ENCODE results near the gene TP73. TPM values are rescaled to one million over a fixed set of nuclear protein-coding genes. Genes with fewer than 3 reads are reported as not detected.

The TP73 gene
- total and polyA plus RNA-seq, 8 donors = 0.11 to 0.51 (median 0.28) TPM

DNA sequence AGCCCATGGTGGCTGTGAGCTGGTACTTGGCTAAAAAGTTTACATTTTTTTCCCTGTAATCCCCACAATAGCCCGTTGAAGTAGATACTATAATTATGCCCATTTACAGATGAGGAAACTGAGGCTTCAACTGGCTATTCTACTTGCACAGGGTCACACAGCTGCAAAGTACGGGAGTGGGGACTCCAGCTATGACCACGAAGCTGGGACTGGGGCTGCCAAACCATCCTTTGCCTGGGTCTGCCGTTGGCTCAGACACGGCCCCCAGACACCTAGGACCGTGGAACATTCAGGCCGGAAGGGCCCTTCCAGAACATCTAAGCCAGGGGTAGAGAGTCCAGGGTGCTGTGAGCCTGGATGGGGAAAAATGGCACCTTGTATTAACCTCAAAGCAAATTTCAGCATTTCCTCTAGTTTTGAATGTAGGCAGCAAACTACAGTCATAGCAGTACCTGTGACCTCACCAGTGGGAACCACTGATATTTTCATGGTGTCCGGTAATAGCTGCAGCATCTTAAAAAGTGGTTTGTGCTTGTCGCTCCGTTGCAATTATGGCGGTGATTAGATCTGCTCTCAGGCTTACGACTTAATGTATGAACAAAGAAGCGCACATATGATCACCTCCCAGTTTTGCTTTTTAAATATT, 4.3 kb downstream of the TP73 start:
- no peak overlapping the region for H3K27ac ChIP-seq
- TF ChIP-seq, protein P1, sequence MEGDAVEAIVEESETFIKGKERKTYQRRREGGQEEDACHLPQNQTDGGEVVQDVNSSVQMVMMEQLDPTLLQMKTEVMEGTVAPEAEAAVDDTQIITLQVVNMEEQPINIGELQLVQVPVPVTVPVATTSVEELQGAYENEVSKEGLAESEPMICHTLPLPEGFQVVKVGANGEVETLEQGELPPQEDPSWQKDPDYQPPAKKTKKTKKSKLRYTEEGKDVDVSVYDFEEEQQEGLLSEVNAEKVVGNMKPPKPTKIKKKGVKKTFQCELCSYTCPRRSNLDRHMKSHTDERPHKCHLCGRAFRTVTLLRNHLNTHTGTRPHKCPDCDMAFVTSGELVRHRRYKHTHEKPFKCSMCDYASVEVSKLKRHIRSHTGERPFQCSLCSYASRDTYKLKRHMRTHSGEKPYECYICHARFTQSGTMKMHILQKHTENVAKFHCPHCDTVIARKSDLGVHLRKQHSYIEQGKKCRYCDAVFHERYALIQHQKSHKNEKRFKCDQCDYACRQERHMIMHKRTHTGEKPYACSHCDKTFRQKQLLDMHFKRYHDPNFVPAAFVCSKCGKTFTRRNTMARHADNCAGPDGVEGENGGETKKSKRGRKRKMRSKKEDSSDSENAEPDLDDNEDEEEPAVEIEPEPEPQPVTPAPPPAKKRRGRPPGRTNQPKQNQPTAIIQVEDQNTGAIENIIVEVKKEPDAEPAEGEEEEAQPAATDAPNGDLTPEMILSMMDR (IDR thresholded peaks at IDR 0.05) = no peak
- 85% methylated on average over 13 of the region's 13 CpGs for WGBS, 2 donors
- H3K4me1 ChIP-seq = peaks cover 0 to 3% (median 3%) of the 10 kb centered on the region in 3 donors
- ATAC-seq (no peak), DNase-seq (no peak), FAIRE-seq (no peak)
- no peaks in the 10 kb centered on the region for H3K36me3 ChIP-seq
- no peaks in the 10 kb centered on the region for H3K9me3 ChIP-seq
- intact Hi-C loops (cut with DNase I) = no loop called here
- no peak overlapping the region for H3K4me3 ChIP-seq
- H3K27me3 ChIP-seq = peaks cover 0 to 9% (median 3%) of the 10 kb centered on the region in 4 donors

DNA sequence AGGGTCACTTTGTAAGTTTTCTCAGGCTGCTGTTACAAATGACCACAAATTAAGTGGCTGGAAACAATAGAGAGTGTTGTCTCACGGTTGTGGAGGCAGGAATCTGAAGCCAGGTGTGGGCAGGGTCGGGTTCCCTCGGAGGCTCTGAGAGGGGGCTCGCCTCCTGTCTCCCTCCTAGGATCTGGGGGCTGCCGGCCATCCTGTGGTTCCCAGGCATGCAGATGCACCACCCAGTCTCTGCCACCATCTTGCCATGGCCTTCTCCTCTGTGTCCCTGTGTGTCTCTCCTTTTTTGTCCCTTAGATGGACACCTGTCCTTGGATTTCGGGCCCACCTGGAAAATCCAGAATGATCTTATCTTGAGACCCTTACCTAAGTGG, 4.8 kb downstream of the TP73 start:
- 59 to 69% methylated on average over 6 of the region's 6 CpGs for WGBS, 2 donors
- Histone ChIP-seq H3K36me3 (no peaks in the 10 kb centered on the region), H3K4me1 (no peaks in the 10 kb centered on the region), H3K27me3 (peaks cover 0 to 4% (median 2%) of the 10 kb centered on the region in 4 donors), H3K9me3 (no peaks in the 10 kb centered on the region), H3K27ac (no peak overlapping the region), H3K4me3 (no peak overlapping the region)
- intact Hi-C loops (cut with DNase I) = no loop called here
- TF ChIP-seq, protein P1 (IDR thresholded peaks at IDR 0.05) = no peak
- DNase-seq = no peak
- FAIRE-seq = no peak
- ATAC-seq = no peak

DNA sequence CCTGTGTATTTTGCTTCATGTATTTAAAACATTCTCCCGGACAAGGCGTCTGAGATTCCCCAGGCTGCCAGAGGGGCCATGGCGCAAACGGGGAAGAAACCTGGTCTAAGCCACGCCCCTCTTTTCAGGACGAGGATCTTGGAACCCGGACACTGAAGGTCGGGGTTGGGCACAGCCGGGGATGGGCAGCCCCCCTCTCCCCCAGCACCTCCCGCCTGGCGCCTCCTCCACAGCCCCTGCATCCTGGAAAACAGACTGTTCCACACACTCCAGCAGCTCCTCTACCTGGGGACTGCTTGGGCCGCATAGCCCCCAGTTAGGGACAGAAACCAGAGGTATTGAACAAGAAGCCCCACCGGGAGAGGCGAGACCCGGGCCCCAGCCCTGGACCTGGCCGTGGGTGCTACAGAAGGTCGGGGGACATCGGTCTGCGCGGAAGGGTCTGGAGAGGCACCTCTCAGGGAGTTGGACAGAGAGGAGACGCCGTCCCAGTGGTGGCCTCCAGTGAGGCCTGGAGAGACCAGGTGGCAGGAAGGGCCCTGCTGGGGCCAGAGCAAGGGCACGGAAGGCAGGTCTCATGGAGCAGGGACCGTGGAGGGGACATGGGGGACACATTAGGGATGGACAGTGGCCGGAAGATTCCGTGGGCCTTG, 5.4 kb downstream of the TP73 start:
- no peaks in the 10 kb centered on the region for H3K9me3 ChIP-seq
- 79 to 88% methylated on average over 26 of the region's 26 CpGs for WGBS, 2 donors
- H3K4me1 ChIP-seq = no peaks in the 10 kb centered on the region
- intact Hi-C loops (cut with DNase I) = no loop called here
- no peak overlapping the region for H3K4me3 ChIP-seq
- no peaks in the 10 kb centered on the region for H3K36me3 ChIP-seq
- no peak for FAIRE-seq
- H3K27ac ChIP-seq = no peak overlapping the region
- peak in 2 of 6 donors; percentile 55 to 65 for DNase-seq
- peaks cover 0 to 4% (median 2%) of the 10 kb centered on the region in 4 donors for H3K27me3 ChIP-seq
- ATAC-seq = no peak
- TF ChIP-seq, protein P1 (IDR thresholded peaks at IDR 0.05) = no peak

DNA sequence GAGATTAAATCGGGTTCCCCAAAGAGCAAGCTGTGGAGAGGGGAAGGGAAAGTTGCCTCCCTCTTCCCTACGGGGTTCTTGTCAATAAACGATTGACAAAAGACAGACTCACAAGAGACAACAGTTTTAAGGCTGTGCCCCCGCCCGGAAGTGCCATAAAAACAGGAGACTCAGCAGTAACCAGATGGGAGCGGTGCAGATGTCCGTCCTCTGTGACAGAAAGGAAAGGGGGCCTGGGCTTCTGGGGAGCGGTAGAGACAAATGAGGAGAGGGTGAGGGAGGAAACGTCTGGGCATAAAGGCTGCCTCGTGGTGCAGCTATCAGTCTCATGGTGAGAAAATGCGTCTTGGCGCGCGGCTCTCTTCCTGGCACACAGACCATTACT, 5.9 kb downstream of the TP73 start:
- Histone ChIP-seq H3K36me3 (no peaks in the 10 kb centered on the region), H3K9me3 (no peaks in the 10 kb centered on the region), H3K4me1 (no peaks in the 10 kb centered on the region), H3K27me3 (no peaks in the 10 kb centered on the region), H3K27ac (no peak overlapping the region), H3K4me3 (no peak overlapping the region)
- DNase-seq (no peak), ATAC-seq (no peak), FAIRE-seq (no peak)
- WGBS, 2 donors = 68 to 78% methylated on average over 14 of the region's 14 CpGs
- intact Hi-C loops (cut with DNase I) = no loop called here
- TF ChIP-seq, protein P1 (IDR thresholded peaks at IDR 0.05) = no peak

DNA sequence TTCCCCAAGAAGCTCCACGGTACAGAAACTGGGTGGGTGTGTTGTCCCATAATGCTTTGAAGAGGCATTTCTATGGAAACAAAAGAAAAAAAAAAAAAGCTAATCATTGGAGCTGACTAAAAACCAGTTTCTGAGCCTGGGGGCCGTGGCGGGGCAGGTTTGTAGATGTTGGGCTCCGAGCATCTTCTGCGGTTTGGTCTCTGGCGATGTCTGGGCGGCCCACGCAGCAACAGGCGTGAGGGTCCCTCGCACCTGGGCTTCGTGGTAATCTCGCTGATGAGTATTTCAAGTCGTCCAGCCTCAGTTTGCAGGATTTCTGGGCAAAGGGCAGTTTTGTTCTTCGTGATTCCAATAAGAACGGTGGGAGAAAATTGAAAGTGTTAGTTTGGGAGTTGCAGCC, 6.8 kb downstream of the TP73 start:
- Histone ChIP-seq H3K9me3 (no peaks in the 10 kb centered on the region), H3K27me3 (no peaks in the 10 kb centered on the region), H3K4me3 (no peak overlapping the region), H3K27ac (no peak overlapping the region), H3K4me1 (no peaks in the 10 kb centered on the region), H3K36me3 (no peaks in the 10 kb centered on the region)
- FAIRE-seq = no peak
- TF ChIP-seq, protein P1 (IDR thresholded peaks at IDR 0.05) = no peak
- intact Hi-C loops (cut with DNase I) = no loop called here
- DNase-seq = no peak
- WGBS, 2 donors = 77 to 79% methylated on average over 15 of the region's 15 CpGs
- ATAC-seq = no peak
